Endothelial cell of umbilical vein (primary cell): Measurements from ENCODE around the gene ADNP. TPM values are rescaled to one million over a fixed set of nuclear protein-coding genes. Genes with fewer than 3 reads are reported as not detected.

Experiments
- BruUV-seq: library from RNA; stranded (reverse); fragments of 400-500 nt; replicated peaks from 2 replicates; lab custom pipeline; 2021; lab: Mats Ljungman, UMichigan
- CTCF ChIA-PET: fragments of 300-600, 350-600 bp; sonication (Branson Sonifier 250); formaldehyde crosslinking; loops from one replicate; lab custom pipeline; 2021; ENCODE audit warnings: antibody characterized with exemption, inconsistent platforms; lab: Charles Lee
- POLR2A ChIA-PET: fragments of 300-600, 350-600 bp; sonication (Branson Sonifier 250); formaldehyde crosslinking; loops from one replicate; lab custom pipeline; 2021; ENCODE audit warnings: antibody characterized with exemption, inconsistent platforms; lab: Charles Lee
- DNase-seq: peaks from one replicate; pipeline ENCODE4 v3.0.0-alpha.2; 2011; ENCODE audit warnings: low read depth, low spot score
- FAIRE-seq: peaks from 2 replicates; lab custom pipeline; 2011; peaks lifted over from hg19 to GRCh38; lab: Jason Lieb, UNC
- H2AFZ ChIP-seq: 2 replicates; pipeline ENCODE4 v1.6.0; 2012; ENCODE audit warnings: low read depth, low read length, control low read depth, inconsistent platforms
- H3K27ac ChIP-seq: 2 replicates; pipeline ENCODE4 v1.5.1; 2011; ENCODE audit warnings: low read depth, mild to moderate bottlenecking, control low read depth, low read length, moderate library complexity; ENCODE audit not compliant: insufficient read depth
- H3K27me3 ChIP-seq, 2 experiments: 2 replicates each; pipeline versions ENCODE4 v1.6.0 to v1.6.1; 2011; ENCODE audit warnings: low read length in 2 of 2, mixed read lengths in 1 of 2; ENCODE audit not compliant: control insufficient read depth in 2 of 2, insufficient read depth in 2 of 2
- H3K36me3 ChIP-seq, 2 experiments: 2 replicates in 1 of 2; 3 replicates in 1 of 2; pipeline ENCODE4 v1.5.1; 2011; ENCODE audit warnings: low read length in 2 of 2, mild to moderate bottlenecking in 1 of 2, moderate library complexity in 1 of 2; ENCODE audit not compliant: control insufficient read depth in 2 of 2, insufficient read depth in 2 of 2; ENCODE audit errors: extremely low read depth in 1 of 2
- H3K4me1 ChIP-seq: 3 replicates; pipeline ENCODE4 v1.5.1; 2011; ENCODE audit warnings: mild to moderate bottlenecking, low read length; ENCODE audit not compliant: control insufficient read depth, insufficient read depth; ENCODE audit errors: extremely low read depth
- H3K4me2 ChIP-seq: 2 replicates; pipeline ENCODE4 v1.6.1; 2011; ENCODE audit warnings: low read length, control low read depth, mixed read lengths; ENCODE audit not compliant: insufficient read depth
- H3K4me3 ChIP-seq, 3 experiments: fragments of 200-600 bp in 1 of 3; sonication (generic), shearing (Covaris generic) in 1 of 3; replicated peaks in 1 of 3; 2 replicates each; pipeline ENCODE4 v1.5.1; 2011 to 2016; ENCODE audit warnings: control low read depth in 3 of 3, low read length in 3 of 3, mild to moderate bottlenecking in 2 of 3, inconsistent platforms in 1 of 3, low read depth in 1 of 3, moderate library complexity in 1 of 3; ENCODE audit not compliant: insufficient read depth in 1 of 3
- H3K79me2 ChIP-seq: 2 replicates; pipeline ENCODE4 v1.6.0; 2012; ENCODE audit warnings: low read length, inconsistent platforms; ENCODE audit not compliant: control insufficient read depth, insufficient read depth
- H3K9ac ChIP-seq: replicated peaks from 2 replicates; pipeline ENCODE3; 2011; ENCODE audit warnings: low read length, control low read depth; ENCODE audit not compliant: insufficient read depth; ENCODE audit errors: extremely low read depth
- H3K9me1 ChIP-seq: replicated peaks from 3 replicates; pipeline ENCODE4 v1.6.0; 2011; ENCODE audit warnings: mild to moderate bottlenecking, low read length; ENCODE audit not compliant: control insufficient read depth, insufficient read depth; ENCODE audit errors: extremely low read depth
- H3K9me3 ChIP-seq: replicated peaks from 2 replicates; pipeline ENCODE4 v1.5.1; 2012; ENCODE audit warnings: low read length, inconsistent platforms; ENCODE audit not compliant: control insufficient read depth, insufficient read depth
- H4K20me1 ChIP-seq: replicated peaks from 2 replicates; pipeline ENCODE3; 2011; ENCODE audit warnings: mild to moderate bottlenecking, low read length; ENCODE audit not compliant: control insufficient read depth, insufficient read depth; ENCODE audit errors: extremely low read depth
- EZH2 ChIP-seq: IDR thresholded peaks from 2 replicates; pipeline ENCODE4 v1.6.1; 2012; ENCODE audit warnings: borderline replicate concordance, low read depth, mild to moderate bottlenecking, moderate library complexity, low read length, inconsistent platforms; ENCODE audit not compliant: severe bottlenecking
- FOS ChIP-seq: IDR thresholded peaks from 2 replicates; pipeline ENCODE4 v1.6.1; 2011; ENCODE audit warnings: mild to moderate bottlenecking, low read length, moderate library complexity, borderline replicate concordance; ENCODE audit not compliant: insufficient read depth
- GATA2 ChIP-seq: IDR thresholded peaks from 2 replicates; pipeline ENCODE4 v1.7.0; 2011; ENCODE audit warnings: low read depth, mild to moderate bottlenecking, moderate library complexity, mixed read lengths, low read length; ENCODE audit not compliant: insufficient read length, insufficient read depth
- JUN ChIP-seq: IDR thresholded peaks from 2 replicates; pipeline ENCODE4 v1.6.1; 2011; ENCODE audit warnings: borderline replicate concordance, low read depth; ENCODE audit not compliant: insufficient read length, insufficient read depth
- MYC ChIP-seq: IDR thresholded peaks from one replicate; pipeline ENCODE4 v1.6.1; 2011; ENCODE audit warnings: mild to moderate bottlenecking, low read depth, low read length
- POLR2A ChIP-seq: IDR thresholded peaks from 2 replicates; pipeline ENCODE4 v1.6.1; 2012; ENCODE audit warnings: low read depth, mild to moderate bottlenecking, control low read depth, low read length
- POLR2AphosphoS5 ChIP-seq: IDR thresholded peaks from 2 replicates; pipeline ENCODE4 v1.6.1; 2012; ENCODE audit warnings: low read depth, mild to moderate bottlenecking, control low read depth, low read length, moderate library complexity; ENCODE audit not compliant: insufficient read depth
- dilution Hi-C: fragments of 300-500 bp; cut with MboI; formaldehyde crosslinking; loops from one replicate; pipeline ENCODE4 v1.15.0; 2019; ENCODE audit warnings: low sequenced_read_pairs; ENCODE audit not compliant: extremely low pct_ligation_motif_present
- intact Hi-C: fragments of 100-400 bp; cut with micrococcal nuclease; formaldehyde crosslinking; loops from one replicate; pipeline ENCODE4 v1.10.0; 2022
- polyA plus RNA-seq, 4 experiments: library from polyadenylated mRNA; depleted of rRNA in 3 of 4; stranded (reverse) in 3 of 4; unstranded in 1 of 4; fragments of >200 nt; gene quantifications; 2 replicates each; pipeline versions ENCODE4 v1.2.1 to v1.2.3, GENCODE V29; 2011 to 2012; ENCODE audit warnings: missing spikeins in 1 of 4
- total RNA-seq: library from RNA; stranded (reverse); gene quantifications from 2 replicates; pipeline ENCODE4 v1.2.3, GENCODE V29; 2021
- TF ChIP-seq, protein P1 (sequence below), 2 donors: IDR thresholded peaks; 1 replicate in 1 of 2; 2 replicates in 1 of 2; pipeline ENCODE4 v1.5.1; 2011; ENCODE audit warnings: low read length in 2 of 2, mild to moderate bottlenecking in 2 of 2, moderate library complexity in 2 of 2, control low read depth in 1 of 2, inconsistent platforms in 1 of 2, low read depth in 1 of 2; ENCODE audit not compliant: insufficient read depth in 1 of 2; ENCODE audit errors: extremely low read depth in 1 of 2
- TF ChIP-seq, protein P2 (sequence below): IDR thresholded peaks from 2 replicates; pipeline ENCODE4 v1.6.1; 2011; ENCODE audit not compliant: insufficient read depth, insufficient read length

The ADNP gene
- total and polyA plus RNA-seq, 2 donors (not counting 3 experiments of a cell fraction or from before 2014, with no cell fraction given) = 17.8 to 66.0 TPM

DNA sequence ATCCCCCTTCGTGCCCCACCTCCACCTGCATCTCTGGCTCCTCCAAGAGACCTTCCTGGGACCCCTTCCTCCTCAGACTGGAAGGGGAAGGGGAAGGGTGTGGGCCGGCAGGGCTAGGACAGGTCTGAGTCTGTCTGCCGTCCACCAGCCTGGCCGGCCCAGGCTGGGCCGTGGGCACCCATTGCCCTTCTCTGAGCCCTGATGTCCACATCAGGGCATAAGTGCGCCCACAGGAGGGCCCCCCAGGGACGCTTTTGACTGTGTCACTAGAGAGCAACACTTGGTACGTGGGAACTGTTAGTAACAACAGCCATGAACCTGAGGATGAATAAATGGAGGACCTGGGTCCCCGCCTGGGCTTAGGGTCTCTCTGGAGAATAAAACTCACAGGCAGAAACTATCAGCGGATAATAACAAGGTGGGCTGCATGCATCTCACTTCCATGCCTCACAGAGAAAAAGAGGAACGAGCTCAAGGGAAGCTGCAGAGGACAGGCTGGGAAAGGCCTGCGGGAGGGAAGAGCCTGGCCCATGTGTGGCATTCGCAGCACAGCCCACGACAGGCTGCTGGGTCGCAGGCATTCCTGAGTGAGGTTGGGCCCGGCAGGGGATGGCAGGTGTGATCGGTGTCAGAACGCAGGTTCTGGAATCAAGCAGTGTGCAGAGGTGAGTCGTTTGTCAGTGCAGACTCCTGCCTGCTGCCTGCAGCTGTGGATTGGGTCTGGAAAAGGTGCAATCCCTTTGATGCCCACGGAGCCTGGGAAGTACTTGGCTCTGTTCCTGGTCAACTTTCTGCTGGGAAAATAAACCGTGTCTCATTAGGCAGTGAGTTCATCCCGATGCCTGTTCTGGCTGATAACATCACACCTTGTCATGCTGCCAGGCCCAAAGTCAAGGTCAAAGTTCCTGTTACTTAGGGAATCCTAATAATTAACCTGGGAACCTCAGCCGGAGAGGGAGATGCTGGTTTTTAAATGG lies 75.5 kb downstream of the ADNP start:
- FAIRE-seq (no peak), DNase-seq (no peak)
- no peak overlapping the region for H3K4me2 ChIP-seq
- no peak overlapping the region for H3K4me3 ChIP-seq
- dilution Hi-C loops = no loop called here
- ChIA-PET CTCF (no interaction called here), POLR2A (no interaction called here)
- H3K9ac ChIP-seq = no peak overlapping the region
- no peaks in the 10 kb centered on the region for H3K4me1 ChIP-seq
- intact Hi-C loops = no loop called here
- H4K20me1 ChIP-seq = no peaks in the 10 kb centered on the region
- no peaks in the 10 kb centered on the region for H3K27me3 ChIP-seq
- H3K27ac ChIP-seq = no peak overlapping the region
- H2AFZ ChIP-seq = no peak overlapping the region
- H3K9me3 ChIP-seq = no peaks in the 10 kb centered on the region
- H3K9me1 ChIP-seq = no peaks in the 10 kb centered on the region
- TF ChIP-seq POLR2AphosphoS5 (no peak), EZH2 (no peak), JUN (no peak), FOS (no peak), MYC (no peak), GATA2 (no peak), POLR2A (no peak)
- TF ChIP-seq, protein P1, sequence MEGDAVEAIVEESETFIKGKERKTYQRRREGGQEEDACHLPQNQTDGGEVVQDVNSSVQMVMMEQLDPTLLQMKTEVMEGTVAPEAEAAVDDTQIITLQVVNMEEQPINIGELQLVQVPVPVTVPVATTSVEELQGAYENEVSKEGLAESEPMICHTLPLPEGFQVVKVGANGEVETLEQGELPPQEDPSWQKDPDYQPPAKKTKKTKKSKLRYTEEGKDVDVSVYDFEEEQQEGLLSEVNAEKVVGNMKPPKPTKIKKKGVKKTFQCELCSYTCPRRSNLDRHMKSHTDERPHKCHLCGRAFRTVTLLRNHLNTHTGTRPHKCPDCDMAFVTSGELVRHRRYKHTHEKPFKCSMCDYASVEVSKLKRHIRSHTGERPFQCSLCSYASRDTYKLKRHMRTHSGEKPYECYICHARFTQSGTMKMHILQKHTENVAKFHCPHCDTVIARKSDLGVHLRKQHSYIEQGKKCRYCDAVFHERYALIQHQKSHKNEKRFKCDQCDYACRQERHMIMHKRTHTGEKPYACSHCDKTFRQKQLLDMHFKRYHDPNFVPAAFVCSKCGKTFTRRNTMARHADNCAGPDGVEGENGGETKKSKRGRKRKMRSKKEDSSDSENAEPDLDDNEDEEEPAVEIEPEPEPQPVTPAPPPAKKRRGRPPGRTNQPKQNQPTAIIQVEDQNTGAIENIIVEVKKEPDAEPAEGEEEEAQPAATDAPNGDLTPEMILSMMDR (IDR thresholded peaks at IDR 0.05; ENCODE audit: extremely low read depth in 1 of 2, insufficient read depth in 1 of 2, low read depth in 1 of 2, low read length in 2 of 2) = no peak
- TF ChIP-seq, protein P2, sequence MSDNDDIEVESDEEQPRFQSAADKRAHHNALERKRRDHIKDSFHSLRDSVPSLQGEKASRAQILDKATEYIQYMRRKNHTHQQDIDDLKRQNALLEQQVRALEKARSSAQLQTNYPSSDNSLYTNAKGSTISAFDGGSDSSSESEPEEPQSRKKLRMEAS = no peak
- no peaks in the 10 kb centered on the region for H3K79me2 ChIP-seq
- H3K36me3 ChIP-seq = no peaks in the 10 kb centered on the region
- no TSS peak for BruUV-seq
